Body of pancreas (tissue), 4 donors: ENCODE results near the gene PP2D1. TPM values are rescaled to one million over a fixed set of nuclear protein-coding genes. Genes with fewer than 3 reads are reported as not detected.
A peak's percentile ranks its signal among the peaks of the same experiment; 100 is the strongest.
"Not testable (repeated sequence)": the region's sequence is repeated elsewhere in the genome, so short reads cannot be mapped to it uniquely, and the experiment has no call there.

Source experiments
- ATAC-seq: fragments of 150-250 bp; one replicate; pipeline ENCODE4 v1.9.1; 2016
- DNase-seq, 4 donors: peaks; one replicate each; pipeline ENCODE4 v3.0.0-alpha.2; 2019
- H3K27ac ChIP-seq, 4 donors: fragments of 200-600 bp; sonication (generic); 1 replicate in 3 of 4; 2 replicates in 1 of 4; pipeline versions ENCODE4 v1.5.1 to v1.6.1; 2016 to 2019; ENCODE audit warnings: mild to moderate bottlenecking in 1 of 4, mixed read lengths in 1 of 4, moderate library complexity in 1 of 4
- H3K27me3 ChIP-seq, 2 donors: fragments of 200-600 bp; sonication (generic); one replicate each; pipeline ENCODE4 v1.6.0; 2016; ENCODE audit warnings: mild to moderate bottlenecking in 1 of 2
- H3K36me3 ChIP-seq, 2 donors: fragments of 200-600 bp; sonication (generic); replicated peaks in 1 of 2; 2 replicates each; pipeline ENCODE4 v1.5.1; 2016; ENCODE audit warnings: low read depth in 2 of 2; ENCODE audit not compliant: insufficient read depth in 1 of 2
- H3K4me1 ChIP-seq: fragments of 200-600 bp; sonication (generic); one replicate; pipeline ENCODE4 v1.6.0; 2016
- H3K4me3 ChIP-seq, 2 donors: fragments of 200-600 bp; sonication (generic); 1 replicate in 1 of 2; 2 replicates in 1 of 2; pipeline ENCODE4 v1.5.1; 2016 to 2019
- H3K9me3 ChIP-seq, 3 donors: fragments of 200-600 bp; sonication (generic); 1 replicate in 2 of 3; 2 replicates in 1 of 3; pipeline ENCODE4 v1.5.1; 2016
- CTCF ChIP-seq, 7 experiments: fragments of 450-650 bp in 4 of 7; fragments of 200-600 bp in 3 of 7; sonication (generic) in 3 of 7; IDR thresholded peaks; one replicate each; pipeline ENCODE4 v1.5.1; 2016 to 2019; ENCODE audit warnings: antibody characterized with exemption in 7 of 7
- POLR2A ChIP-seq, 3 donors: fragments of 450-650 bp; IDR thresholded peaks; one replicate each; pipeline ENCODE4 v1.6.1; 2016; ENCODE audit warnings: antibody characterized with exemption in 3 of 3, mild to moderate bottlenecking in 2 of 3
- WGBS, 2 donors: methylation state at CpG; one replicate each; pipeline ENCODE4 v1.1.5; 2017; 5-methylcytosine and 5-hydroxymethylcytosine counted together
- intact Hi-C: fragments of 100-400 bp; cut with DNase I; formaldehyde crosslinking; loops from one replicate; pipeline ENCODE4 v1.15.1; 2023
- total RNA-seq, 2 donors: library from RNA; depleted of rRNA; stranded (reverse); fragments of >200 nt; gene quantifications; one replicate each; pipeline ENCODE4 v1.1.0, GENCODE V29; 2016

PP2D1 gene
- total RNA-seq, 2 donors from 2014 or later, result not detected

- Histone ChIP-seq H3K9me3 (no peaks in the 10 kb centered on the region), H3K36me3 (no peaks in the 10 kb centered on the region), H3K4me1 (peaks cover 32% of the 10 kb centered on the region), H3K27me3 (no peaks in the 10 kb centered on the region), H3K4me3 (no peak overlapping the region), H3K27ac (no peak overlapping the region)
- TF ChIP-seq CTCF (IDR thresholded peaks at IDR 0.05) (no peak), POLR2A (IDR thresholded peaks at IDR 0.05) (no peak)
- intact Hi-C loops, result no loop called here
- ATAC-seq (no peak), DNase-seq (no peak)
- 100% methylated on average over 1 of the region's 1 CpG for WGBS, 2 donors
Observed at GRCh38 chr3:20046556-20046955, 34.5 kb upstream of the PP2D1 start.

- peaks cover 34% of the 10 kb centered on the region for H3K4me1 ChIP-seq
- ATAC-seq, intact Hi-C loops: not testable (repeated sequence)
Observed at GRCh38 chr3:20045141-20045540, 33.1 kb upstream of the PP2D1 start.

GRCh38 chr3:20043825-20044224 is 31.8 kb upstream of the PP2D1 start:
- intact Hi-C loops, result no loop called here
- 56% methylated on average over 4 of the region's 4 CpGs for WGBS, 2 donors
- peak overlapping the region in 3 of 4 donors; percentile 93 to 99 (median 95) for H3K27ac ChIP-seq
- no peak overlapping the region for H3K4me3 ChIP-seq
- no peaks in the 10 kb centered on the region for H3K36me3 ChIP-seq
- no peak for TF ChIP-seq POLR2A (IDR thresholded peaks at IDR 0.05)
- TF ChIP-seq CTCF (IDR thresholded peaks at IDR 0.05), result no peak
- no peaks in the 10 kb centered on the region for H3K27me3 ChIP-seq
- H3K9me3 ChIP-seq, result no peaks in the 10 kb centered on the region
- peaks cover 37% of the 10 kb centered on the region for H3K4me1 ChIP-seq
- DNase-seq, result no peak
- no peak for ATAC-seq

More at GRCh38 chr3:20045141-20045540, 33.1 kb upstream of the PP2D1 start:
- not testable (repeated sequence) for DNase-seq, H3K36me3 ChIP-seq, H3K9me3 ChIP-seq, H3K27ac ChIP-seq, H3K4me3 ChIP-seq, H3K27me3 ChIP-seq
- WGBS, 2 donors, result 93 to 100% methylated on average over 3 of the region's 3 CpGs

GRCh38 chr3:20043396-20043795 is 31.3 kb upstream of the PP2D1 start:
- ATAC-seq, result no peak

GRCh38 chr3:20042331-20042730 is 30.3 kb upstream of the PP2D1 start:
- Histone ChIP-seq H3K4me3 (no peak overlapping the region), H3K36me3 (no peaks in the 10 kb centered on the region), H3K27me3 (no peaks in the 10 kb centered on the region), H3K9me3 (no peaks in the 10 kb centered on the region), H3K27ac (peak overlapping the region in 3 of 4 donors; percentile 93 to 99 (median 95)), H3K4me1 (peaks cover 43% of the 10 kb centered on the region)
- no peak for ATAC-seq
- DNase-seq, result no peak
- intact Hi-C loops, result no loop called here
- TF ChIP-seq CTCF (IDR thresholded peaks at IDR 0.05) (no peak), POLR2A (IDR thresholded peaks at IDR 0.05) (no peak)
- 21 to 34% methylated on average over 5 of the region's 5 CpGs for WGBS, 2 donors

More at GRCh38 chr3:20043396-20043795, 31.3 kb upstream of the PP2D1 start:
- Histone ChIP-seq H3K4me3 (no peak overlapping the region), H3K9me3 (no peaks in the 10 kb centered on the region), H3K36me3 (no peaks in the 10 kb centered on the region), H3K27me3 (no peaks in the 10 kb centered on the region), H3K4me1 (peaks cover 41% of the 10 kb centered on the region), H3K27ac (peak overlapping the region; percentile 22 to 99 (median 94))
- no peak for TF ChIP-seq POLR2A (IDR thresholded peaks at IDR 0.05)
- peak; percentile 76 to 89 (median 87) for DNase-seq
- intact Hi-C loops, result no loop called here
- WGBS, 2 donors, result 17 to 19% methylated on average over 4 of the region's 4 CpGs

- peak in 2 of 3 donors; percentile 50 to 54 for TF ChIP-seq POLR2A (IDR thresholded peaks at IDR 0.05)
- TF ChIP-seq CTCF (IDR thresholded peaks at IDR 0.05), result no peak
- intact Hi-C loops, result no loop called here
- H3K4me3 ChIP-seq, result peak overlapping the region; percentile 49 to 81
- no peaks in the 10 kb centered on the region for H3K27me3 ChIP-seq
- H3K36me3 ChIP-seq, result no peaks in the 10 kb centered on the region
- H3K27ac ChIP-seq, result peak overlapping the region; percentile 88 to 99 (median 94)
- H3K9me3 ChIP-seq, result no peaks in the 10 kb centered on the region
- peaks cover 43% of the 10 kb centered on the region for H3K4me1 ChIP-seq
- DNase-seq (peak; percentile 88 to 93 (median 90)), ATAC-seq (peak; percentile 58)
- WGBS, 2 donors, result 0 to 2% methylated on average over 21 to 28 of the region's 28 CpGs
Observed at GRCh38 chr3:20041197-20041780, 29.2 kb upstream of the PP2D1 start.
